Measurements from ENCODE around the gene AP3B1. TPM values are rescaled to one million over a fixed set of nuclear protein-coding genes. Genes with fewer than 3 reads are reported as not detected.

Gene AP3B1
- total and polyA plus RNA-seq, 2 donors (not counting 1 experiment from before 2014, with no cell fraction given): 50.5 to 66.9 TPM

GRCh38 chr5:78283802-78284201, 10.7 kb downstream of the AP3B1 start:
- H4K20me1 ChIP-seq (ENCODE audit: control insufficient read depth, extremely low read depth, insufficient read depth, low read length): no peaks in the 10 kb centered on the region

DNA sequence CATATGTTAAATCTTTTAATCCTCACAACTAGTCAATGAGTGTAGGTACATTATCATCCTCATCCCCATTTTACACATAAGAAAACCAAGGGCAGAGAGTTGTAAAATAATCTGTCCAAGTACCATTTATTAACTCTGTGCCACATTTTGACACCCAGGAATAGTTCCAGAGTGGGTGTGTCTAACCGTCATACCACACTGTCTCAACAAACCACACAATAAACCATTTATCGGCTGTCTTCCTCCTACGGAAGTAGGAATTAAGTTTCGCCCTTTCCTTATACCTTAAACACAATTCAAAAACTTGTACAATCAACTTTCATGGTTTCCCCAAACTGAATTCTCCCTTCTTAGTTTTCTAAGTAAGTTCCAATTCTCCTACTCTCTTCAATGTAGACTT, 11.4 kb downstream of the AP3B1 start:
- H3K4me1 ChIP-seq (ENCODE audit: control insufficient read depth, extremely low read depth, insufficient read depth, low read length): no peaks in the 10 kb centered on the region
- no peak for TF ChIP-seq CTCF (conservative IDR thresholded peaks at IDR 0.05 in 1 of 2, IDR thresholded peaks at IDR 0.05 in 1 of 2; ENCODE audit: low read depth in 1 of 2, low read length in 2 of 2)
- no peak for TF ChIP-seq EZH2 (IDR thresholded peaks at IDR 0.05; ENCODE audit: low read length, missing control alignments)
- no peaks in the 10 kb centered on the region for H3K9me3 ChIP-seq (ENCODE audit: control insufficient read depth, insufficient read depth, low read depth, low read length)
- H3K27ac ChIP-seq (ENCODE audit: insufficient read depth, low read length): no peak overlapping the region
- peaks cover 55% of the 10 kb centered on the region for H3K79me2 ChIP-seq (ENCODE audit: control insufficient read depth, insufficient read depth, low read length)
- no peak overlapping the region for H2AFZ ChIP-seq (ENCODE audit: low read length)
- DNase-seq (ENCODE audit: low read depth in 2 of 2): no peak
- no peak overlapping the region for H3K4me2 ChIP-seq (ENCODE audit: extremely low read depth, insufficient read depth, low read length)
- no peak overlapping the region for H3K9ac ChIP-seq (ENCODE audit: insufficient read depth, low read length)
- no peaks in the 10 kb centered on the region for H4K20me1 ChIP-seq (ENCODE audit: control insufficient read depth, extremely low read depth, insufficient read depth, low read length)
- no peak overlapping the region for H3K4me3 ChIP-seq (replicated peaks in 1 of 4; ENCODE audit: control extremely low read depth in 1 of 4, insufficient read depth in 1 of 4, low read depth in 3 of 4, low read length in 4 of 4)
- no peaks in the 10 kb centered on the region for H3K27me3 ChIP-seq (ENCODE audit: control insufficient read depth, insufficient read depth, low read length)
- no peaks in the 10 kb centered on the region for H3K36me3 ChIP-seq (ENCODE audit: control insufficient read depth, insufficient read depth, low read length)

More at GRCh38 chr5:78283802-78284201, 10.7 kb downstream of the AP3B1 start:
- no peak for TF ChIP-seq CTCF (conservative IDR thresholded peaks at IDR 0.05 in 1 of 2, IDR thresholded peaks at IDR 0.05 in 1 of 2; ENCODE audit: low read depth in 1 of 2, low read length in 2 of 2)
- TF ChIP-seq EZH2 (IDR thresholded peaks at IDR 0.05; ENCODE audit: low read length, missing control alignments): no peak
- Histone ChIP-seq H3K9me3 (ENCODE audit: control insufficient read depth, insufficient read depth, low read depth, low read length) (no peaks in the 10 kb centered on the region), H3K27me3 (ENCODE audit: control insufficient read depth, insufficient read depth, low read length) (no peaks in the 10 kb centered on the region), H3K9ac (ENCODE audit: insufficient read depth, low read length) (no peak overlapping the region), H3K4me2 (ENCODE audit: extremely low read depth, insufficient read depth, low read length) (no peak overlapping the region), H2AFZ (ENCODE audit: low read length) (no peak overlapping the region), H3K4me3 (replicated peaks in 1 of 4; ENCODE audit: control extremely low read depth in 1 of 4, insufficient read depth in 1 of 4, low read depth in 3 of 4, low read length in 4 of 4) (no peak overlapping the region), H3K27ac (ENCODE audit: insufficient read depth, low read length) (no peak overlapping the region), H3K36me3 (ENCODE audit: control insufficient read depth, insufficient read depth, low read length) (no peaks in the 10 kb centered on the region), H3K4me1 (ENCODE audit: control insufficient read depth, extremely low read depth, insufficient read depth, low read length) (no peaks in the 10 kb centered on the region), H3K79me2 (ENCODE audit: control insufficient read depth, insufficient read depth, low read length) (peaks cover 55% of the 10 kb centered on the region)
- DNase-seq (ENCODE audit: low read depth in 2 of 2): no peak

DNA sequence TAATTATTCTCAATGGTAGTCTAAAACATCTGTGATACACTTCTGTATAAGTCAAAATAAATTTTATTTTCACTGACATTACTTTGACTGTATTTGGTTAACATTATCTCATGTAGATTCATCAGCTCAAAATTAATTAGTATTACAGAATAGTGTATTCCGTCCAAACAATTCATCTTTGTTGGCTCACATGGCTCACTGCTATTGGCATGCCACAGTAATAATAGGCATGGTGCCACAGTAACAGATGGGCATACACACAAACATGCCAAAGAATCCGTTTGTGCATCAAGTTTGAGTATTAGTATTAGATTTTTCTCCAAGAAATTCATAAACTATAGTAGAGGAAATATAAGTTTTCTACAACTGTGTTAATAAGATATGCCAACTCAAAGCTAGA, 14.2 kb downstream of the AP3B1 start:
- Histone ChIP-seq H2AFZ (ENCODE audit: low read length) (no peak overlapping the region), H3K4me1 (ENCODE audit: control insufficient read depth, extremely low read depth, insufficient read depth, low read length) (no peaks in the 10 kb centered on the region), H4K20me1 (ENCODE audit: control insufficient read depth, extremely low read depth, insufficient read depth, low read length) (no peaks in the 10 kb centered on the region), H3K79me2 (ENCODE audit: control insufficient read depth, insufficient read depth, low read length) (peaks cover 50% of the 10 kb centered on the region), H3K27ac (ENCODE audit: insufficient read depth, low read length) (no peak overlapping the region), H3K36me3 (ENCODE audit: control insufficient read depth, insufficient read depth, low read length) (no peaks in the 10 kb centered on the region), H3K9ac (ENCODE audit: insufficient read depth, low read length) (no peak overlapping the region), H3K4me3 (replicated peaks in 1 of 4; ENCODE audit: control extremely low read depth in 1 of 4, insufficient read depth in 1 of 4, low read depth in 3 of 4, low read length in 4 of 4) (no peak overlapping the region), H3K4me2 (ENCODE audit: extremely low read depth, insufficient read depth, low read length) (no peak overlapping the region), H3K9me3 (ENCODE audit: control insufficient read depth, insufficient read depth, low read depth, low read length) (no peaks in the 10 kb centered on the region), H3K27me3 (ENCODE audit: control insufficient read depth, insufficient read depth, low read length) (no peaks in the 10 kb centered on the region)
- no peak for DNase-seq (ENCODE audit: low read depth in 2 of 2)
- TF ChIP-seq CTCF (conservative IDR thresholded peaks at IDR 0.05 in 1 of 2, IDR thresholded peaks at IDR 0.05 in 1 of 2; ENCODE audit: low read depth in 1 of 2, low read length in 2 of 2) (no peak), EZH2 (IDR thresholded peaks at IDR 0.05; ENCODE audit: low read length, missing control alignments) (no peak)

All from fibroblast of lung (primary cell).